Fibroblast of villous mesenchyme (primary cell): ENCODE measurements around the gene TBC1D12. TPM values are rescaled to one million over a fixed set of nuclear protein-coding genes. Genes with fewer than 3 reads are reported as not detected.

ENCODE experiments used
- DNase-seq: peaks from one replicate; pipeline ENCODE4 v3.0.0-alpha.2; 2010; ENCODE audit warnings: low read depth
- H3K4me3 ChIP-seq: 2 replicates; pipeline ENCODE4 v1.5.1; 2011; ENCODE audit warnings: low read depth, mild to moderate bottlenecking, low read length
- total RNA-seq: library from RNA; depleted of rRNA; stranded (reverse); fragments of >200 nt; gene quantifications from 2 replicates; pipeline ENCODE4 v1.2.3, GENCODE V29; 2012
- TF ChIP-seq, protein P1 (sequence below): IDR thresholded peaks from 2 replicates; pipeline ENCODE4 v1.5.1; 2012; ENCODE audit warnings: low read depth, mild to moderate bottlenecking, low read length; ENCODE audit not compliant: insufficient read depth

Gene TBC1D12
- total RNA-seq, 1 donor: 15.1 TPM

DNA sequence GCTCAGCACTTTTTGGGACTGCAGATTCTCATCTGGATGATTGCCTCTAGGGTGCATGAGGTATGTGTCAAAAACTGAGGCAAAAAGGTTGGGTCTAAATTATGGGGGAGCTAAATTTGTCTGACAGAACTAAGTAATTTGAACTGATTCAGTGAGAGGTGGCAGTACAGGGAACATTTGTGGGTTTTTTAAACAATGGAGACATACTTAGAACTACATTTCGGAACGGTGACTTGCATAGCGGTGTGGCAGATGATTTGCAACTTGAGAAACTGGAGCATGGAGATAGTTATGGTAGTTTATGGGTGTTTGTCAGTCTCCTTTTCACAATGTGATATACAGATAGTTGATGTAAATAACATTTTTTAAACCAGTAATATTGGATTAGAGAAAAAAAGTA, 14.6 kb downstream of the TBC1D12 start:
- TF ChIP-seq, protein P1, sequence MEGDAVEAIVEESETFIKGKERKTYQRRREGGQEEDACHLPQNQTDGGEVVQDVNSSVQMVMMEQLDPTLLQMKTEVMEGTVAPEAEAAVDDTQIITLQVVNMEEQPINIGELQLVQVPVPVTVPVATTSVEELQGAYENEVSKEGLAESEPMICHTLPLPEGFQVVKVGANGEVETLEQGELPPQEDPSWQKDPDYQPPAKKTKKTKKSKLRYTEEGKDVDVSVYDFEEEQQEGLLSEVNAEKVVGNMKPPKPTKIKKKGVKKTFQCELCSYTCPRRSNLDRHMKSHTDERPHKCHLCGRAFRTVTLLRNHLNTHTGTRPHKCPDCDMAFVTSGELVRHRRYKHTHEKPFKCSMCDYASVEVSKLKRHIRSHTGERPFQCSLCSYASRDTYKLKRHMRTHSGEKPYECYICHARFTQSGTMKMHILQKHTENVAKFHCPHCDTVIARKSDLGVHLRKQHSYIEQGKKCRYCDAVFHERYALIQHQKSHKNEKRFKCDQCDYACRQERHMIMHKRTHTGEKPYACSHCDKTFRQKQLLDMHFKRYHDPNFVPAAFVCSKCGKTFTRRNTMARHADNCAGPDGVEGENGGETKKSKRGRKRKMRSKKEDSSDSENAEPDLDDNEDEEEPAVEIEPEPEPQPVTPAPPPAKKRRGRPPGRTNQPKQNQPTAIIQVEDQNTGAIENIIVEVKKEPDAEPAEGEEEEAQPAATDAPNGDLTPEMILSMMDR: no peak
- DNase-seq: peak; percentile 50
- no peak overlapping the region for H3K4me3 ChIP-seq

DNA sequence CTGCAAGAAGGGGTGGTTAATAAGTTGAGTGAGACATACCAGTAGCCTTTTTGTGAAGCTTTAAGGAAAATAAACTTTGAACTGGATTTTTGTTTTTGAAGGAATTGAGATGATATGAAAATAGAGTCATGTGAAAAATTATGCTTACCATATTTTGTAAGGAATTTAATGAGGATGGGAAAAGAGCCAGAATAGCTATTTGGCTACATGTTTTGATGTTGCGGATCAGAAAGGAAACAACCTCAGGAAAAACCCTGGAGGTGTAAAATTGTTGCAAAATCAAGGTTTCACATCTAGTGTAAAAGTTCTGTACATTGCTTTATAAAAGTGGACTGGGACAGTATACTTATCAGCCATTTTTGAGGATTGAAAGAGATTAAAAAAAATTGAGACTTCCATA, 15.0 kb downstream of the TBC1D12 start:
- no peak overlapping the region for H3K4me3 ChIP-seq
- DNase-seq: peak; percentile 65
- TF ChIP-seq, protein P1: no peak

- no peak for DNase-seq
- TF ChIP-seq, protein P1: no peak
- H3K4me3 ChIP-seq: no peak overlapping the region
Measured at GRCh38 chr10:94420516-94420915, 18.2 kb downstream of the TBC1D12 start.

DNA sequence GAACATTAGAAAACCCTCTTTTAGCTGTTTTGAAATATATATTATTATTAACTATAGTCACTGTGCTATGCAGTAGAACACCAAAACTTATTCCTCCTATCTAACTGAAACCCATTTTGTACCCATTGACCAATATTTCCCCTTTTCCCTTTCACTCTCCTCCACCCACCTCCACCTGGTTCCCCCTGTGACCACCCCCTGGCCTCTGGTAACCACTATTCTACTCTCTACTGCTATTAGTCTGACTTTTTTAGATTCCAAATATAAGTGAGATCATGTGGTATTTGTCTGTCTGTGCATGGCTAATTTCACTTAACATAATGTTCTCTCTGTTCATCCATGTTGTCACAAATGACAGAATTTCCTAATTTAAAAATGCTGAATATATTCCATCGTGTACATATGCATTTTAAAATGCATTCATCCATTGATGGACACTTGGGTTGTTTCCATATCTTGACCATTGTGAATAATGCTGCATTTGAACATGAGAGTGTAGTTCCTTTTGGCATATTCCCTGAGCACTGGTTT, 18.7 kb downstream of the TBC1D12 start:
- TF ChIP-seq, protein P1: no peak
- no peak for DNase-seq
- H3K4me3 ChIP-seq: no peak overlapping the region

DNA sequence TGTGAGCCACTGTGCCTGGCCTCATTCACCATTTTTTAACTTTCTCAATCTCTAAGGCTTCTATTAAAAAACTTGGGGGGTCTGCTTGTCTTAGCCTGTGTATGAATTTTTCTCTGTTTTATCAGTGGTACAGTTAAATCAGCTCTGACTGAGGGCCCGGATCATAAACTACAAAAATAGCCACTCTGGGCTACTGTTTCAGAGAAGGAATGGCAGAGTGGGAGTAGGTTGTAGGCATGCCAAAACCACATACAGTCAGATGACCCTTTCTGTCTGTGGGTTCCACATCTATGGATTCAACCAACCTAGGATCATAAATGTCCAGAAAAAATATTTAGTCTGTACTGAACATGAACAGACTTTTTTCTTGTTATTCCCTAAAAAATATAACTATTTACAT, 21.3 kb downstream of the TBC1D12 start:
- TF ChIP-seq, protein P1: no peak
- DNase-seq: peak; percentile 79

GRCh38 chr10:94424714-94425337, 22.5 kb downstream of the TBC1D12 start:
- TF ChIP-seq, protein P1: no peak
- H3K4me3 ChIP-seq: no peak overlapping the region
- no peak for DNase-seq

More for the DNA sequence above, 21.3 kb downstream of the TBC1D12 start:
- H3K4me3 ChIP-seq: no peak overlapping the region

GRCh38 chr10:94425942-94426341, 23.6 kb downstream of the TBC1D12 start:
- H3K4me3 ChIP-seq: no peak overlapping the region
- no peak for DNase-seq
- TF ChIP-seq, protein P1: no peak
